Loucy (cell line): ENCODE measurements around the gene EIF4EBP2.

ENCODE experiments used
- H2AFZ ChIP-seq: fragments of 200-600 bp; sonication (generic); 2 replicates; pipeline ENCODE4 v1.6.0; 2016; ENCODE audit warnings: antibody characterized with exemption, mild to moderate bottlenecking, low read length, moderate library complexity
- H3F3A ChIP-seq: fragments of 200-600 bp; 2 replicates; pipeline ENCODE4 v1.6.0; 2016; ENCODE audit warnings: antibody characterized with exemption, low read depth, mild to moderate bottlenecking
- H3K27me3 ChIP-seq: fragments of 200-600 bp; sonication (generic); 2 replicates; pipeline ENCODE4 v1.6.1; 2014; ENCODE audit warnings: low read length, mild to moderate bottlenecking; ENCODE audit not compliant: insufficient read depth, poor library complexity, severe bottlenecking
- H3K36me3 ChIP-seq: fragments of 200-600 bp; sonication (generic); 2 replicates; pipeline ENCODE4 v1.6.1; 2016; ENCODE audit warnings: low read length; ENCODE audit not compliant: insufficient read depth
- H3K4me1 ChIP-seq: fragments of 200-600 bp; sonication (generic); 2 replicates; pipeline ENCODE4 v1.5.1; 2014; ENCODE audit warnings: low read length, mild to moderate bottlenecking; ENCODE audit not compliant: insufficient read depth, poor library complexity, severe bottlenecking
- H3K4me2 ChIP-seq: fragments of 200-600 bp; sonication (generic); 2 replicates; pipeline ENCODE4 v1.6.0; 2014; ENCODE audit warnings: antibody characterized with exemption, low read length, low read depth, mild to moderate bottlenecking; ENCODE audit not compliant: poor library complexity, severe bottlenecking
- H3K4me3 ChIP-seq: fragments of 200-600 bp; sonication (generic); 2 replicates; pipeline ENCODE4 v1.5.1; 2014; ENCODE audit warnings: low read length, mild to moderate bottlenecking, mixed read lengths; ENCODE audit not compliant: poor library complexity, severe bottlenecking
- H3K79me2 ChIP-seq: fragments of 200-600 bp; sonication (generic); 2 replicates; pipeline ENCODE4 v1.6.1; 2014; ENCODE audit warnings: low read length; ENCODE audit not compliant: insufficient read depth
- H3K9ac ChIP-seq: fragments of 200-600 bp; sonication (generic); 2 replicates; pipeline ENCODE4 v1.6.0; 2014; ENCODE audit warnings: mild to moderate bottlenecking, low read depth, low read length, moderate library complexity; ENCODE audit not compliant: poor library complexity, severe bottlenecking
- H3K9me2 ChIP-seq: fragments of 200-600 bp; sonication (generic); replicated peaks from 2 replicates; pipeline ENCODE4 v1.6.1; 2016; ENCODE audit warnings: low read depth, low read length, mixed read lengths
- H3K9me3 ChIP-seq: fragments of 200-600 bp; sonication (generic); 2 replicates; pipeline ENCODE4 v1.6.1; 2014; ENCODE audit warnings: mild to moderate bottlenecking, antibody characterized with exemption, low read length, low read depth; ENCODE audit not compliant: insufficient read depth
- H4K20me1 ChIP-seq: fragments of 200-600 bp; sonication (generic); 2 replicates; pipeline ENCODE4 v1.6.0; 2014; ENCODE audit warnings: antibody characterized with exemption, low read length, mild to moderate bottlenecking; ENCODE audit not compliant: insufficient read depth, poor library complexity, severe bottlenecking
- CTCF ChIP-seq: fragments of 200-600 bp; sonication (generic); conservative IDR thresholded peaks from 2 replicates; pipeline ENCODE4 v1.5.1; 2014; ENCODE audit warnings: mild to moderate bottlenecking, antibody characterized with exemption, low read length
- EZH2phosphoT487 ChIP-seq: fragments of 200-600 bp; IDR thresholded peaks from 2 replicates; pipeline ENCODE4 v1.6.1; 2018; ENCODE audit warnings: antibody characterized with exemption, mild to moderate bottlenecking, moderate library complexity, borderline replicate concordance

Gene EIF4EBP2

GRCh38 chr10:70381471-70382421 is 22.2 kb upstream of the EIF4EBP2 start:
- H3K79me2 ChIP-seq, result peaks cover 8% of the 10 kb centered on the region; the same call in 1 of the 2 replicates
- no peaks in the 10 kb centered on the region for H3K9me2 ChIP-seq
- H3K9ac ChIP-seq, result peak overlapping the region; percentile 77
- H3K4me3 ChIP-seq, result peak overlapping the region; percentile 76
- H3K4me2 ChIP-seq, result peak overlapping the region; percentile 84
- peak overlapping the region; percentile 61 for H2AFZ ChIP-seq
- no peaks in the 10 kb centered on the region for H3F3A ChIP-seq
- TF ChIP-seq CTCF, result no peak
- no peak for TF ChIP-seq EZH2phosphoT487
- peaks cover 9% of the 10 kb centered on the region for H3K4me1 ChIP-seq
- no peaks in the 10 kb centered on the region for H3K9me3 ChIP-seq
- no peaks in the 10 kb centered on the region for H3K36me3 ChIP-seq
- no peaks in the 10 kb centered on the region for H3K27me3 ChIP-seq
- H4K20me1 ChIP-seq, result no peaks in the 10 kb centered on the region

- no peak overlapping the region for H3K9ac ChIP-seq
- no peaks in the 10 kb centered on the region; the same call in 1 of the 2 replicates for H3F3A ChIP-seq
- TF ChIP-seq EZH2phosphoT487, result no peak
- no peak for TF ChIP-seq CTCF
- no peaks in the 10 kb centered on the region for H3K9me2 ChIP-seq
- H3K4me3 ChIP-seq, result no peak overlapping the region
- no peaks in the 10 kb centered on the region for H3K27me3 ChIP-seq
- H3K79me2 ChIP-seq, result no peaks in the 10 kb centered on the region
- no peaks in the 10 kb centered on the region for H3K36me3 ChIP-seq
- H3K4me2 ChIP-seq, result no peak overlapping the region
- no peaks in the 10 kb centered on the region for H4K20me1 ChIP-seq
- peaks cover 3% of the 10 kb centered on the region for H3K4me1 ChIP-seq
- no peaks in the 10 kb centered on the region for H3K9me3 ChIP-seq
- H2AFZ ChIP-seq, result no peak overlapping the region
Measured at GRCh38 chr10:70391654-70392053, 12.3 kb upstream of the EIF4EBP2 start.

GRCh38 chr10:70396140-70396539 is 7.8 kb upstream of the EIF4EBP2 start:
- H3K4me2 ChIP-seq, result no peak overlapping the region
- no peaks in the 10 kb centered on the region for H3K4me1 ChIP-seq
- H4K20me1 ChIP-seq, result no peaks in the 10 kb centered on the region
- no peaks in the 10 kb centered on the region for H3K36me3 ChIP-seq
- no peaks in the 10 kb centered on the region for H3K9me3 ChIP-seq
- no peaks in the 10 kb centered on the region for H3F3A ChIP-seq
- H3K9me2 ChIP-seq, result no peaks in the 10 kb centered on the region
- no peaks in the 10 kb centered on the region for H3K79me2 ChIP-seq
- no peak overlapping the region for H3K9ac ChIP-seq
- H3K4me3 ChIP-seq, result no peak overlapping the region
- no peak overlapping the region for H2AFZ ChIP-seq
- H3K27me3 ChIP-seq, result no peaks in the 10 kb centered on the region
- no peak for TF ChIP-seq EZH2phosphoT487
- no peak for TF ChIP-seq CTCF
